Measurements from ENCODE around the gene C1QTNF7.

C1QTNF7 gene

GRCh38 chr4:15427701-15428100 is at the start of gene C1QTNF7:
Gene C1QTNF7 (plus strand): TSS chr4:15428033. CDS start chr4:15435744, 7,711 bp downstream.
- ATAC-seq (replicated peaks; ENCODE audit: extremely low read depth, poor library complexity, severe bottlenecking) (no peak), DNase-seq (ENCODE audit: low spot score in 2 of 2) (no peak)
- H3K27ac Mint-ChIP-seq (ENCODE audit: low read depth): no peak within 1 kb of the TSS
- H3K27me3 Mint-ChIP-seq: peaks cover 15% of the 10 kb centered on the region
- no peaks in the 10 kb centered on the region for H3K4me1 Mint-ChIP-seq
- no peaks in the 10 kb centered on the region for H3K9me3 Mint-ChIP-seq
- no peak within 1 kb of the TSS for H3K4me3 Mint-ChIP-seq
- H3K36me3 Mint-ChIP-seq (ENCODE audit: insufficient read depth): peaks cover 2% of the 10 kb centered on the region

DNA sequence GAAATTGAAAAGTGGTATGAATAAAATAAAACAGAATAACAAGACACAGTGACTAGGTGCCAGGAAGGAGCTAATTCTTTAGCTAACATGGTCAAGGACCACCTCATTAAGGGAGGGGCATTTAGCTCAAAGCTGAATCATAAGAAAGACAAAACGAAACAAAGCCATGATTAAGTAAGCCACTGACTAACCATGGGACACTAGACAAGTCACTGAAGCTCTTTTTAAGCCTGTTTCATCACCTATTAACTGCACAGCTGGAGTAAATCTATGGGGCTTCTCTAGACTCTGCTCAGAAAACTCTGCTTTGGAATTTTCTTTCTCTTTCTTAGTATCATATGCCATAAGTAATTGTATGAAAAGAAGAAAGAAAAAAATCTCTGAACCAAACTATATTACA is 49.8 kb upstream of the C1QTNF7 start:
- ATAC-seq (replicated peaks; ENCODE audit: extremely low read depth, poor library complexity, severe bottlenecking): no peak
- no peaks in the 10 kb centered on the region for H3K9me3 Mint-ChIP-seq
- no peaks in the 10 kb centered on the region for H3K4me1 Mint-ChIP-seq
- H3K36me3 Mint-ChIP-seq (ENCODE audit: insufficient read depth): no peaks in the 10 kb centered on the region
- H3K4me3 Mint-ChIP-seq: no peak overlapping the region
- DNase-seq (ENCODE audit: low spot score in 2 of 2): no peak
- no peak overlapping the region for H3K27ac Mint-ChIP-seq (ENCODE audit: low read depth)
- H3K27me3 Mint-ChIP-seq: peaks cover 21% of the 10 kb centered on the region

- H3K36me3 Mint-ChIP-seq (ENCODE audit: insufficient read depth): no peaks in the 10 kb centered on the region
- H3K9me3 Mint-ChIP-seq: no peaks in the 10 kb centered on the region
- no peaks in the 10 kb centered on the region for H3K4me1 Mint-ChIP-seq
- H3K4me3 Mint-ChIP-seq: no peak overlapping the region
- H3K27ac Mint-ChIP-seq (ENCODE audit: low read depth): no peak overlapping the region
- ATAC-seq (replicated peaks; ENCODE audit: extremely low read depth, poor library complexity, severe bottlenecking) (no peak), DNase-seq (ENCODE audit: low spot score in 2 of 2) (no peak)
- peaks cover 20% of the 10 kb centered on the region for H3K27me3 Mint-ChIP-seq
These were observed 49.3 kb upstream of the C1QTNF7 start for GRCh38 chr4:15378493-15378892.

DNA sequence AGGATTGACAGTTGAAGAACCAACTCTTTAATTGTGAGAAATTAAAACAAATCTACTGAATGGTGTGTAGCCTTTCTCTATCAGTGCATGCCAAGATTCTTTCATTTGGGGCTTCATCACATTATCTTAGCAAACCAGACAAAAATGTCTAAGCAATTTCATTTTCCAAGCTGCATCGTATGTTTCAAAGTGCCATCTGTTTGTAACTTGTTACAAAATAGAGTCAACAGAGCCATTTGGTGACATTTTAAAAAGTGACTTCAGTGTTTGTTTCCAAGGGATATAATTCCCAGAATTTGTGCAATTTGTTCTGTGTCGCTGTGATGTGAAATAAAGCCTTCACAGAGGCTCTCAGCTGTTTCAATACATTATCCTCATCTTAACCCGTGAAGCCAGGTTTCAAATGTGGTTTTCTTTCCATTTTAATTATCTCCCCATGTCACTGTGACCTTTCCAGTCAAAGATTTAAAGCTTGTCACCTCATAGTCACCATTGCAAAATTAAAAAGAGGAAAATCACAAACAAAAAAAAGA is 46.0 kb upstream of the C1QTNF7 start:
- DNase-seq (ENCODE audit: low spot score in 2 of 2): no peak
- Mint-ChIP-seq H3K4me1 (no peaks in the 10 kb centered on the region), H3K36me3 (ENCODE audit: insufficient read depth) (no peaks in the 10 kb centered on the region), H3K9me3 (no peaks in the 10 kb centered on the region), H3K27ac (ENCODE audit: low read depth) (no peak overlapping the region), H3K27me3 (peaks cover 11% of the 10 kb centered on the region), H3K4me3 (no peak overlapping the region)
- no peak for ATAC-seq (replicated peaks; ENCODE audit: extremely low read depth, poor library complexity, severe bottlenecking)

DNA sequence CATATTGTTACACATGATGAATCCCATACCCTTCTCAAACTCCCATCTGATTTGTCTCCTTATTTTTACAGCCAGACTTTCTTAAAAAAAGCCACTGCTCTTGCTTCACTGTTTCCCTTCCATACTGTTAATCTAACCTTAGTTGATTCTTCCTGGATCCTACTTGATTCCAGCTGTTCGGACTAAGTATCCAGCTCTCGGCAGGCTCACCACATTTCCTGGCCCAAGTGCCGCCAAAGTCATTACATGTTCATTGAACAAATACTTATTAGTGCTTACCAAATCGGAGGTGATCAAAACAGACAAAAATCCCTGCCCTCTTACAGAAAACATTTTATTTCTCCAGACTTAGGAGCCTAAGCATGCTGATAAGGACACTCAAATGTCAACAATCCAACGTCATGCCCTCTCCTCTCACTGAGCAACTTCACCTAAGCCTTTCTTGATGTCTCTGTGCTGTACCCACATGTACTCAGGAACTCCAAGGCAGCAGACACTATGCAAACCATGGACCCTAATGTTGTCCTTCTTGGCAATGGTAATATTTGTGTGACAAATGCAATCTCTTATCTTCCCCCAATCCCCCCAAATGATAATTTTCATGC is 45.1 kb upstream of the C1QTNF7 start:
- ATAC-seq (replicated peaks; ENCODE audit: extremely low read depth, poor library complexity, severe bottlenecking) (no peak), DNase-seq (ENCODE audit: low spot score in 2 of 2) (no peak)
- H3K27me3 Mint-ChIP-seq: peaks cover 11% of the 10 kb centered on the region
- H3K9me3 Mint-ChIP-seq: no peaks in the 10 kb centered on the region
- H3K36me3 Mint-ChIP-seq (ENCODE audit: insufficient read depth): no peaks in the 10 kb centered on the region
- no peak overlapping the region for H3K27ac Mint-ChIP-seq (ENCODE audit: low read depth)
- no peak overlapping the region for H3K4me3 Mint-ChIP-seq
- no peaks in the 10 kb centered on the region for H3K4me1 Mint-ChIP-seq

DNA sequence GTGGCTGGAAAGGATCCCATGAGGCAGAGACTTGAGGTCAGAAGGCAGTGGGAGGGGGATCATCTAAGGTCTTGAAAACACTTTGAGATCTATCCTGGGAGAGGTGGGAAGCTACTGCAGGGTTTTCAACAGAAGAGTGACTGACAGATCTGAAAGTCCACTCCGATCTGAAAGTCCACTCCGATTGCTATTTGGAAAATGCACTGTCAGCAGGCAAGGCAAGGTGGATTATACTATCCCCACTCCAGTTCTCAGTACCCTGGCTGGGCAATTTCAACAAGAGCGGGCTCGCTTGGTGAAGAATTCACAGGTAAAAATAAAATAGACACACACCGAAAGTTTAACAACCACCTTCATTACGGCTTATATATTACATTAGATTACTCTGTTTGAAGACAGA is 42.3 kb upstream of the C1QTNF7 start:
- Mint-ChIP-seq H3K27ac (ENCODE audit: low read depth) (no peak overlapping the region), H3K27me3 (peaks cover 11% of the 10 kb centered on the region), H3K4me1 (no peaks in the 10 kb centered on the region), H3K4me3 (no peak overlapping the region), H3K36me3 (ENCODE audit: insufficient read depth) (no peaks in the 10 kb centered on the region), H3K9me3 (no peaks in the 10 kb centered on the region)
- no peak for ATAC-seq (replicated peaks; ENCODE audit: extremely low read depth, poor library complexity, severe bottlenecking)
- no peak for DNase-seq (ENCODE audit: low spot score in 2 of 2)

DNA sequence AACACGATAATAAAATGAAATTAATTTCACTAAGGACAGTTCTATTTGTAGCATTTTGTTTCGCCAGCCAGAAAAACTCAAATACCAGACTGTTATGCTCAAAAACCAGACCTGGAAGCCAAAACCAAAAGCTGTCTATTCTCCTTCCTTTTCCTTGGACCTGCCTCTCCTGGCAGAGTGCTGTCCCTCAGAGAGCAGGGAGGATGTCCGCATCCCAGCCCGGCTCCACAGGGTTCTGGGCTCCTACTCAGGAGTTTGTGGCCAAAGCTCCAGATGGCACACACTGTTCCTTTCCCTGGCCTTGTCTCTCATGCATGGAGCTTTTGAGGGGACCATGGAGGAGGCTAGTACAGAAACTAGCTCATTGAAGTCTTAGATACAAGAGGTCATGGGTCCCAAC is 41.9 kb upstream of the C1QTNF7 start:
- no peaks in the 10 kb centered on the region for H3K9me3 Mint-ChIP-seq
- H3K4me3 Mint-ChIP-seq: no peak overlapping the region
- DNase-seq (ENCODE audit: low spot score in 2 of 2) (no peak), ATAC-seq (replicated peaks; ENCODE audit: extremely low read depth, poor library complexity, severe bottlenecking) (no peak)
- H3K27me3 Mint-ChIP-seq: peaks cover 11% of the 10 kb centered on the region
- no peak overlapping the region for H3K27ac Mint-ChIP-seq (ENCODE audit: low read depth)
- H3K36me3 Mint-ChIP-seq (ENCODE audit: insufficient read depth): no peaks in the 10 kb centered on the region
- H3K4me1 Mint-ChIP-seq: no peaks in the 10 kb centered on the region

GRCh38 chr4:15390494-15390893 is 37.3 kb upstream of the C1QTNF7 start:
- Mint-ChIP-seq H3K4me1 (no peaks in the 10 kb centered on the region), H3K27me3 (no peaks in the 10 kb centered on the region), H3K4me3 (no peak overlapping the region), H3K36me3 (ENCODE audit: insufficient read depth) (no peaks in the 10 kb centered on the region), H3K27ac (ENCODE audit: low read depth) (no peak overlapping the region), H3K9me3 (no peaks in the 10 kb centered on the region)
- no peak for DNase-seq (ENCODE audit: low spot score in 2 of 2)
- no peak for ATAC-seq (replicated peaks; ENCODE audit: extremely low read depth, poor library complexity, severe bottlenecking)

DNA sequence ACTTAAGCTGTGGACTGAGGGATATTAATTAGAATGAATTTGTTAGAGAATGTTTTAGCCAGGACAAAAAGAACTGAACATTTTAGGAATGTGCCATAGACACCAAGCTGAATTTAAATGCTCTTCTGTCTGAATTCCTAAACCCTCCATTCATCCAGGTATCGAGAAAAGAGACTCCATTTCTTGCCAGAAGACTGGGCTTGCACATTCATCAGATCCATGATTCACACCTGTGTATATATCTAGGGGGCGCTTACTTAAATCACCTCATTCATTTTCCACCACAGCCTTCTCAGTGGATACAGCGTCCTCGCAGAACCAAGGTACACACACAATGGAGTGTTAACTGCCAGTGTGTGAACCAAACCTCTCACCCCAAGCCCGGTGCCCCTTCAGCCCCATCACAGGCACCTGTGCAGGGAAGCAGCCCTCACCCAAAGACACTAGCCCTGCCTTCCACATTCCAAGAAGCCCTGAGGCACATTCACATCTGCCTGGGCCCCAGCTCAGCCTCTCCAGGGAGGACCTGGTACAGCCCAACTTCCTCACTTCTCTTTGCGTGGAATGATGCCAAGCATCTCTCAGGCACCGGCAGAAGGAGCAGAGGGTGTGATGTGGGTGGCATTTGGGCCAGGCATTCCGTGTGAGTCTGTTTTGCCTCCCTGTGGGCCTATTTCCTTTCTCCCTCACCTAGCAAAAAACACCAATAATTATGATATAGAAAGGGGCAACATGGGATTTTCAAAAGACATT is 35.6 kb upstream of the C1QTNF7 start:
- H3K4me3 Mint-ChIP-seq: no peak overlapping the region
- ATAC-seq (replicated peaks; ENCODE audit: extremely low read depth, poor library complexity, severe bottlenecking) (no peak), DNase-seq (ENCODE audit: low spot score in 2 of 2) (no peak)
- H3K27me3 Mint-ChIP-seq: no peaks in the 10 kb centered on the region
- no peaks in the 10 kb centered on the region for H3K4me1 Mint-ChIP-seq
- no peaks in the 10 kb centered on the region for H3K9me3 Mint-ChIP-seq
- no peak overlapping the region for H3K27ac Mint-ChIP-seq (ENCODE audit: low read depth)
- H3K36me3 Mint-ChIP-seq (ENCODE audit: insufficient read depth): no peaks in the 10 kb centered on the region

DNA sequence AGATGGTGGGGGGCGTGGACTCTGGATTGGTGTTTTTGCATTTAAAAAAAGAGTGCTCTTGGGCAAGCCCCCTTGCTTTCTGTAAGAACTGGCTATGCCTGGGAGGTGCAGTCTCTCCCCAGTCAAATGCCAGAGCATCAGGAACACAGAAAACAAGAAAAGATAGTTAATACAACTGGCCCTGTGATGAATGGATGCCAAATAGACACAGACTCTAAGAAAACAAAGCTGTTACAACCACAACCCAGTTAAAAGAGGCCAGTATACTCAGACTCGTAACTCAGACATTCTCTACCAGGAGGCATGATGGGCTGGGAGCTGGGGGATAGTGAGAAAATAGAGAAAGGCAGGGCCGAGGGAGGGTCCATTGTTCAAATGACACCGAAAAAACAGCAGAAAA is 32.5 kb upstream of the C1QTNF7 start:
- Mint-ChIP-seq H3K36me3 (ENCODE audit: insufficient read depth) (no peaks in the 10 kb centered on the region), H3K4me1 (no peaks in the 10 kb centered on the region)
- no peak for ATAC-seq (replicated peaks; ENCODE audit: extremely low read depth, poor library complexity, severe bottlenecking)

DNA sequence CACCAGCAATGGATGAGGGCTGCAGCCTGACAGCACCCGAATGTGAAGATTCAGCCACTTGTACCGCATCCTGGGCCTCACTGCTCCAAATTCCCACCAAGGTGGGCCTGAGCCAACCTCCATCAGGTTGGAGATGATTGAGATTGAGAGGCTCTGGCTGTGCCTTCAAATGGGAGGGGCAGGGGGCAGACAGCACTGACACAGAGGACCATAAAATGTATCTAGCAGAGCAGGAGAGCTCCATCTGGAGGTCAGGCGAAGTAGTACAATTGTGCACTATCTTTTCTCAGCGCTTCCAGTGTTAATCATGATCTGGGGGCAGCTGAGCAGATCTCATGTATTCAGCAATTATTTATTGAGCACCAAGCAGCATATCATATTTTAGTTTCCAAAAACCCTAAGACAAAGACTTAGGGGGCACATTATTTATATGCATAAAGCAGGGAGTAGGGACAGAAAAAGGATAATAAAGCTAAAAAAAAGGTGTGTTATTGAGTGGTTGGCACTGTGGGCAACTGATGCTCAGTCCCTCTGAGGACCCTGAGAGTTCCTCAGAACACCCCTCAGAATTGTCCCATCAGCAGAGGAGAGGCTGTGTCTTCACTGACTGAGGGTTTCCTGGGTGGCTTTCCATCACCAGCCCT is 31.6 kb upstream of the C1QTNF7 start:
- H3K9me3 Mint-ChIP-seq: no peaks in the 10 kb centered on the region
- H3K27me3 Mint-ChIP-seq: peaks cover 2% of the 10 kb centered on the region
- no peaks in the 10 kb centered on the region for H3K36me3 Mint-ChIP-seq (ENCODE audit: insufficient read depth)
- peaks cover 7% of the 10 kb centered on the region for H3K4me1 Mint-ChIP-seq
- no peak overlapping the region for H3K4me3 Mint-ChIP-seq
- DNase-seq (ENCODE audit: low spot score in 2 of 2) (peak in 1 of 2 donors; percentile 13), ATAC-seq (replicated peaks; ENCODE audit: extremely low read depth, poor library complexity, severe bottlenecking) (peak; percentile 59)
- H3K27ac Mint-ChIP-seq (ENCODE audit: low read depth): no peak overlapping the region

More for the DNA sequence above, 32.5 kb upstream of the C1QTNF7 start:
- no peak overlapping the region for H3K27ac Mint-ChIP-seq (ENCODE audit: low read depth)
- DNase-seq (ENCODE audit: low spot score in 2 of 2): no peak
- H3K4me3 Mint-ChIP-seq: no peak overlapping the region
- H3K9me3 Mint-ChIP-seq: no peaks in the 10 kb centered on the region
- no peaks in the 10 kb centered on the region for H3K27me3 Mint-ChIP-seq

DNA sequence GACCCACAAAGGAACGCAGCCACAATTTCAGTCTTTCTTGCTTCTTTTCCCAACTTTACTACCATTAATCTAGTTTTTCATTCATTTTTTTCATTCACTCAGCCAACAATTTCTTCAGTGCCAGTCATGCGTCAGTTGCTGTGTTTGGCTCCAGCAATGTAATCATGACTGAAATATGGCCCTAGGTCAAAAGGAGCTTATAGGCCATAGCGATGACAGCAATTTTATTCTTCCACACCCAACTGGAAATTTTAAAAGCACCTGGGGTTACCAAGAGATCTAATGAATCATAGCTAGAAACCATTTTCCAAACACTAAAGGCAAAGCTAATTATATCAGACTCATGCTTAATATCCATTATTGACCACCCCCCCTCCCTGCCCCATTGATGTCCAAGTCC is 29.8 kb upstream of the C1QTNF7 start:
- Mint-ChIP-seq H3K27ac (ENCODE audit: low read depth) (no peak overlapping the region), H3K9me3 (no peaks in the 10 kb centered on the region), H3K27me3 (peaks cover 11% of the 10 kb centered on the region), H3K36me3 (ENCODE audit: insufficient read depth) (no peaks in the 10 kb centered on the region), H3K4me3 (no peak overlapping the region), H3K4me1 (peaks cover 14% of the 10 kb centered on the region)
- ATAC-seq (replicated peaks; ENCODE audit: extremely low read depth, poor library complexity, severe bottlenecking): no peak
- DNase-seq (ENCODE audit: low spot score in 2 of 2): no peak

- Mint-ChIP-seq H3K27ac (ENCODE audit: low read depth) (no peak overlapping the region), H3K4me3 (no peak overlapping the region), H3K27me3 (peaks cover 11% of the 10 kb centered on the region), H3K4me1 (peaks cover 14% of the 10 kb centered on the region), H3K9me3 (no peaks in the 10 kb centered on the region), H3K36me3 (ENCODE audit: insufficient read depth) (no peaks in the 10 kb centered on the region)
- ATAC-seq (replicated peaks; ENCODE audit: extremely low read depth, poor library complexity, severe bottlenecking) (no peak), DNase-seq (ENCODE audit: low spot score in 2 of 2) (no peak)
These were observed 29.1 kb upstream of the C1QTNF7 start for GRCh38 chr4:15398732-15399131.

All from central memory CD8-positive, alpha-beta T cell (primary cell).